AG04450 (cell line): Measurements from ENCODE around the gene CDH4. TPM values are rescaled to one million over a fixed set of nuclear protein-coding genes. Genes with fewer than 3 reads are reported as not detected.
"Not testable (repeated sequence)": the region's sequence is repeated elsewhere in the genome, so short reads cannot be mapped to it uniquely, and the experiment has no call there.

Source experiments
- CTCF ChIA-PET: fragments of 300-600, 350-600 bp; formaldehyde crosslinking; extraction: SDS; loops from one replicate; lab custom pipeline; 2022; ENCODE audit warnings: antibody characterized with exemption, inconsistent platforms; lab: Charles Lee
- POLR2A ChIA-PET: fragments of 350-600 bp; formaldehyde crosslinking; extraction: SDS; loops from one replicate; lab custom pipeline; 2021; ENCODE audit warnings: antibody characterized with exemption, inconsistent platforms; lab: Yijun Ruan, JAX
- DNase-seq: peaks from one replicate; pipeline ENCODE4 v3.0.0-alpha.2; 2011; ENCODE audit warnings: low read depth, low spot score
- H3K27ac ChIP-seq: one replicate; pipeline ENCODE4 v1.5.1; 2012; ENCODE audit warnings: low read depth, low read length, control low read depth
- H3K27me3 ChIP-seq: one replicate; pipeline ENCODE4 v1.6.0; 2012; ENCODE audit warnings: low read length; ENCODE audit not compliant: control insufficient read depth, insufficient read depth
- H3K4me3 ChIP-seq: 2 replicates; pipeline ENCODE4 v1.5.1; 2011; ENCODE audit warnings: mild to moderate bottlenecking, low read depth, low read length, control low read depth
- H3K9me3 ChIP-seq: 2 replicates; pipeline ENCODE4 v1.5.1; 2012; ENCODE audit warnings: low read length; ENCODE audit not compliant: control insufficient read depth, insufficient read depth
- CTCF ChIP-seq: IDR thresholded peaks from 2 replicates; pipeline ENCODE4 v1.5.1; 2011; ENCODE audit warnings: low read depth, low read length, control low read depth, inconsistent platforms
- polyA plus RNA-seq: library from polyadenylated mRNA; depleted of rRNA; stranded (reverse); fragments of >200 nt; gene quantifications from 2 replicates; pipeline ENCODE4 v1.2.3, GENCODE V29; 2011

CDH4 gene
- polyA plus RNA-seq, 1 experiment, result 1.6 TPM

GRCh38 chr20:61267241-61267640 is 15.2 kb downstream of the CDH4 start:
- ChIA-PET CTCF (interaction anchor here (1.2 kb wide), 1 partner anchor 38 kb away, joined by 4 read pairs; no protein-coding TSS in a partner anchor), POLR2A (no interaction called here)
- H3K4me3 ChIP-seq, result no peak overlapping the region
- H3K9me3 ChIP-seq, result no peaks in the 10 kb centered on the region; the same call in 1 of the 2 replicates
- TF ChIP-seq CTCF, result no peak
- DNase-seq, result no peak
- no peaks in the 10 kb centered on the region for H3K27me3 ChIP-seq
- H3K27ac ChIP-seq, result no peak overlapping the region

GRCh38 chr20:61268024-61268423 is 16.0 kb downstream of the CDH4 start:
- Histone ChIP-seq H3K27ac (no peak overlapping the region), H3K4me3 (no peak overlapping the region), H3K9me3 (no peaks in the 10 kb centered on the region; the same call in 1 of the 2 replicates), H3K27me3 (no peaks in the 10 kb centered on the region)
- POLR2A ChIA-PET, result interaction anchor here (0.6 kb wide), 1 partner anchor 1323 kb away, joined by 3 read pairs; no protein-coding TSS in a partner anchor
- CTCF ChIA-PET, result interaction anchor here (0.6 to 1.2 kb wide), 2 partner anchors 39 to 603 kb away, joined by 3 to 4 read pairs; no protein-coding TSS in a partner anchor
- TF ChIP-seq CTCF, result no peak
- no peak for DNase-seq

GRCh38 chr20:61271312-61272231 is 19.5 kb downstream of the CDH4 start:
- CTCF ChIA-PET, result interaction anchor here (0.6 kb wide), 1 partner anchor 36 kb away, joined by 5 read pairs; no protein-coding TSS in a partner anchor

GRCh38 chr20:61273024-61273423 is 21.0 kb downstream of the CDH4 start:
- H3K27ac ChIP-seq, H3K4me3 ChIP-seq, DNase-seq, H3K27me3 ChIP-seq, POLR2A ChIA-PET, CTCF ChIA-PET, H3K9me3 ChIP-seq: not testable (repeated sequence)

More at GRCh38 chr20:61271312-61272231, 19.5 kb downstream of the CDH4 start:
- DNase-seq, result no peak
- TF ChIP-seq CTCF, result no peak
- no peak overlapping the region for H3K27ac ChIP-seq
- H3K9me3 ChIP-seq, result peaks cover 3% of the 10 kb centered on the region; the same call in 1 of the 2 replicates
- no peak overlapping the region for H3K4me3 ChIP-seq
- POLR2A ChIA-PET, result no interaction called here
- H3K27me3 ChIP-seq, result no peaks in the 10 kb centered on the region

GRCh38 chr20:61273666-61274065 is 21.6 kb downstream of the CDH4 start:
- POLR2A ChIA-PET, DNase-seq, H3K4me3 ChIP-seq, CTCF ChIA-PET, H3K27me3 ChIP-seq, H3K27ac ChIP-seq, H3K9me3 ChIP-seq: not testable (repeated sequence)

GRCh38 chr20:61274326-61274725 is 22.3 kb downstream of the CDH4 start:
- CTCF ChIA-PET, result no interaction called here
- DNase-seq, result no peak
- Histone ChIP-seq H3K9me3 (peaks cover 3% of the 10 kb centered on the region; the same call in 1 of the 2 replicates), H3K27ac (no peak overlapping the region), H3K4me3 (no peak overlapping the region), H3K27me3 (no peaks in the 10 kb centered on the region)
- no peak for TF ChIP-seq CTCF
- POLR2A ChIA-PET, result no interaction called here
